ENCODE measurements around the gene CIITA.

- TF ChIP-seq PBX3 (IDR thresholded peaks at IDR 0.05; ENCODE audit: insufficient replicate concordance, low read depth, low read length) (no peak), ATF3 (IDR thresholded peaks at IDR 0.05; ENCODE audit: borderline replicate concordance, extremely low read depth, low read depth, low read length) (no peak), CTCF (IDR thresholded peaks at IDR 0.05 in 2 of 3, conservative IDR thresholded peaks at IDR 0.05 in 1 of 3; ENCODE audit: control insufficient read depth in 2 of 3, extremely low read depth in 1 of 3, insufficient read depth in 1 of 3, low read depth in 3 of 3, low read length in 3 of 3) (no peak), NRF1 (conservative IDR thresholded peaks at IDR 0.05; ENCODE audit: low read depth, low read length) (no peak), BHLHE40 (IDR thresholded peaks at IDR 0.05; ENCODE audit: borderline replicate concordance in 1 of 2, low read depth in 2 of 2, low read length in 1 of 2) (no peak)
These were observed 34.3 kb downstream of the CIITA start for GRCh38 chr16:10911267-10911666.
